ENCODE measurements around the gene WHAMM.

WHAMM gene

GRCh38 chr15:82823049-82823448 is 13.6 kb downstream of the WHAMM start:
- Histone ChIP-seq H3K79me1 (replicated peaks; ENCODE audit: low read length, poor library complexity, severe bottlenecking) (peaks cover 15% of the 10 kb centered on the region), H3K4me1 (ENCODE audit: control insufficient read depth, insufficient read depth, low read depth, low read length) (peaks cover 3% of the 10 kb centered on the region), H2AK5ac (ENCODE audit: low read length, severe bottlenecking) (no peak overlapping the region), H3K4me2 (ENCODE audit: low read length, poor library complexity, severe bottlenecking) (no peak overlapping the region), H3K9ac (ENCODE audit: low read length) (no peak overlapping the region), H3K4me3 (ENCODE audit: insufficient read depth in 1 of 2, low read depth in 1 of 2, low read length in 2 of 2) (no peak overlapping the region), H4K8ac (ENCODE audit: low read length) (no peak overlapping the region), H2BK15ac (ENCODE audit: low read depth, poor library complexity, severe bottlenecking) (no peak overlapping the region), H2AFZ (ENCODE audit: low read depth, low read length) (no peak overlapping the region), H3K27me3 (ENCODE audit: control insufficient read depth in 1 of 2, insufficient read depth in 1 of 2, low read length in 2 of 2) (no peaks in the 10 kb centered on the region), H3K14ac (ENCODE audit: low read length in 2 of 2) (no peak overlapping the region), H3K18ac (ENCODE audit: low read depth in 1 of 2, low read length in 2 of 2) (no peak overlapping the region), H3K4ac (ENCODE audit: low read depth in 1 of 2, low read length in 2 of 2) (no peak overlapping the region), H3K23ac (ENCODE audit: low read length in 2 of 2) (no peak overlapping the region), H2BK12ac (ENCODE audit: low read length in 2 of 2) (no peak overlapping the region), H2BK120ac (ENCODE audit: low read depth, low read length) (no peak overlapping the region), H3K9me3 (ENCODE audit: control insufficient read depth, low read length) (no peaks in the 10 kb centered on the region), H4K91ac (ENCODE audit: low read length) (no peak overlapping the region), H3K27ac (ENCODE audit: low read length, poor library complexity, severe bottlenecking) (no peak overlapping the region), H2BK5ac (ENCODE audit: low read depth, low read length, poor library complexity, severe bottlenecking) (no peak overlapping the region), H3K36me3 (ENCODE audit: control insufficient read depth in 1 of 2, insufficient read depth in 2 of 2, low read depth in 1 of 2, low read length in 2 of 2) (peaks cover 29 to 79% of the 10 kb centered on the region in 2 experiments)
- WGBS: 98% methylated on average over 2 of the region's 5 CpGs
- DNase-seq: no peak

GRCh38 chr15:82828075-82828474 is 18.6 kb downstream of the WHAMM start:
- no peak overlapping the region for H3K4me2 ChIP-seq (ENCODE audit: low read length, poor library complexity, severe bottlenecking)
- no peak overlapping the region for H4K8ac ChIP-seq (ENCODE audit: low read length)
- H2BK120ac ChIP-seq (ENCODE audit: low read depth, low read length): no peak overlapping the region
- DNase-seq: no peak
- peak overlapping the region; percentile 7 for H3K27ac ChIP-seq (ENCODE audit: low read length, poor library complexity, severe bottlenecking)
- no peak overlapping the region for H2AFZ ChIP-seq (ENCODE audit: low read depth, low read length)
- no peak overlapping the region for H3K18ac ChIP-seq (ENCODE audit: low read depth in 1 of 2, low read length in 2 of 2)
- no peak overlapping the region for H2AK5ac ChIP-seq (ENCODE audit: low read length, severe bottlenecking)
- no peak overlapping the region for H3K9ac ChIP-seq (ENCODE audit: low read length)
- H3K4me3 ChIP-seq (ENCODE audit: insufficient read depth in 1 of 2, low read depth in 1 of 2, low read length in 2 of 2): no peak overlapping the region
- no peak overlapping the region for H3K14ac ChIP-seq (ENCODE audit: low read length in 2 of 2)
- peaks cover 21% of the 10 kb centered on the region for H3K79me1 ChIP-seq (replicated peaks; ENCODE audit: low read length, poor library complexity, severe bottlenecking)
- peaks cover 10% of the 10 kb centered on the region for H3K4me1 ChIP-seq (ENCODE audit: control insufficient read depth, insufficient read depth, low read depth, low read length)
- H3K36me3 ChIP-seq (ENCODE audit: control insufficient read depth in 1 of 2, insufficient read depth in 2 of 2, low read depth in 1 of 2, low read length in 2 of 2): peaks cover 32 to 93% of the 10 kb centered on the region in 2 experiments
- H3K27me3 ChIP-seq (ENCODE audit: control insufficient read depth in 1 of 2, insufficient read depth in 1 of 2, low read length in 2 of 2): no peaks in the 10 kb centered on the region
- no peak overlapping the region for H2BK12ac ChIP-seq (ENCODE audit: low read length in 2 of 2)
- H2BK5ac ChIP-seq (ENCODE audit: low read depth, low read length, poor library complexity, severe bottlenecking): no peak overlapping the region
- no peak overlapping the region for H3K23ac ChIP-seq (ENCODE audit: low read length in 2 of 2)
- H3K9me3 ChIP-seq (ENCODE audit: control insufficient read depth, low read length): no peaks in the 10 kb centered on the region
- no peak overlapping the region for H3K4ac ChIP-seq (ENCODE audit: low read depth in 1 of 2, low read length in 2 of 2)
- 100% methylated on average over 1 of the region's 1 CpG for WGBS
- no peak overlapping the region for H2BK15ac ChIP-seq (ENCODE audit: low read depth, poor library complexity, severe bottlenecking)
- no peak overlapping the region for H4K91ac ChIP-seq (ENCODE audit: low read length)

GRCh38 chr15:82829234-82829633 is 19.8 kb downstream of the WHAMM start:
- Histone ChIP-seq H3K4me1 (ENCODE audit: control insufficient read depth, insufficient read depth, low read depth, low read length) (peaks cover 16% of the 10 kb centered on the region), H3K27me3 (ENCODE audit: control insufficient read depth in 1 of 2, insufficient read depth in 1 of 2, low read length in 2 of 2) (no peaks in the 10 kb centered on the region), H3K4me2 (ENCODE audit: low read length, poor library complexity, severe bottlenecking) (no peak overlapping the region), H3K18ac (ENCODE audit: low read depth in 1 of 2, low read length in 2 of 2) (no peak overlapping the region), H2BK5ac (ENCODE audit: low read depth, low read length, poor library complexity, severe bottlenecking) (no peak overlapping the region), H2AFZ (ENCODE audit: low read depth, low read length) (no peak overlapping the region), H2BK120ac (ENCODE audit: low read depth, low read length) (no peak overlapping the region), H3K9ac (ENCODE audit: low read length) (no peak overlapping the region), H3K36me3 (ENCODE audit: control insufficient read depth in 1 of 2, insufficient read depth in 2 of 2, low read depth in 1 of 2, low read length in 2 of 2) (peaks cover 37 to 91% of the 10 kb centered on the region in 2 experiments), H3K27ac (ENCODE audit: low read length, poor library complexity, severe bottlenecking) (no peak overlapping the region), H3K9me3 (ENCODE audit: control insufficient read depth, low read length) (no peaks in the 10 kb centered on the region), H3K79me1 (replicated peaks; ENCODE audit: low read length, poor library complexity, severe bottlenecking) (peaks cover 18% of the 10 kb centered on the region), H3K23ac (ENCODE audit: low read length in 2 of 2) (no peak overlapping the region), H3K14ac (ENCODE audit: low read length in 2 of 2) (no peak overlapping the region), H2AK5ac (ENCODE audit: low read length, severe bottlenecking) (no peak overlapping the region), H4K8ac (ENCODE audit: low read length) (no peak overlapping the region), H2BK12ac (ENCODE audit: low read length in 2 of 2) (no peak overlapping the region), H3K4me3 (ENCODE audit: insufficient read depth in 1 of 2, low read depth in 1 of 2, low read length in 2 of 2) (no peak overlapping the region), H3K4ac (ENCODE audit: low read depth in 1 of 2, low read length in 2 of 2) (no peak overlapping the region), H2BK15ac (ENCODE audit: low read depth, poor library complexity, severe bottlenecking) (no peak overlapping the region), H4K91ac (ENCODE audit: low read length) (no peak overlapping the region)
- 96% methylated on average over 4 of the region's 4 CpGs for WGBS
- DNase-seq: no peak

- 97% methylated on average over 18 of the region's 18 CpGs for WGBS
- Histone ChIP-seq H3K27ac (ENCODE audit: low read length, poor library complexity, severe bottlenecking) (no peak overlapping the region), H2BK12ac (ENCODE audit: low read length in 2 of 2) (no peak overlapping the region), H2BK15ac (ENCODE audit: low read depth, poor library complexity, severe bottlenecking) (no peak overlapping the region), H2AK5ac (ENCODE audit: low read length, severe bottlenecking) (no peak overlapping the region), H3K14ac (ENCODE audit: low read length in 2 of 2) (no peak overlapping the region), H3K18ac (ENCODE audit: low read depth in 1 of 2, low read length in 2 of 2) (no peak overlapping the region), H3K4me1 (ENCODE audit: control insufficient read depth, insufficient read depth, low read depth, low read length) (peaks cover 17% of the 10 kb centered on the region), H2BK5ac (ENCODE audit: low read depth, low read length, poor library complexity, severe bottlenecking) (no peak overlapping the region), H3K9ac (ENCODE audit: low read length) (no peak overlapping the region), H3K36me3 (ENCODE audit: control insufficient read depth in 1 of 2, insufficient read depth in 2 of 2, low read depth in 1 of 2, low read length in 2 of 2) (peaks cover 37 to 93% of the 10 kb centered on the region in 2 experiments), H3K23ac (ENCODE audit: low read length in 2 of 2) (no peak overlapping the region), H3K79me1 (replicated peaks; ENCODE audit: low read length, poor library complexity, severe bottlenecking) (peaks cover 19% of the 10 kb centered on the region), H3K4me3 (ENCODE audit: insufficient read depth in 1 of 2, low read depth in 1 of 2, low read length in 2 of 2) (no peak overlapping the region), H3K27me3 (ENCODE audit: control insufficient read depth in 1 of 2, insufficient read depth in 1 of 2, low read length in 2 of 2) (no peaks in the 10 kb centered on the region), H4K91ac (ENCODE audit: low read length) (no peak overlapping the region), H4K8ac (ENCODE audit: low read length) (no peak overlapping the region), H3K4ac (ENCODE audit: low read depth in 1 of 2, low read length in 2 of 2) (no peak overlapping the region), H3K4me2 (ENCODE audit: low read length, poor library complexity, severe bottlenecking) (no peak overlapping the region), H2BK120ac (ENCODE audit: low read depth, low read length) (no peak overlapping the region), H3K9me3 (ENCODE audit: control insufficient read depth, low read length) (no peaks in the 10 kb centered on the region), H2AFZ (ENCODE audit: low read depth, low read length) (no peak overlapping the region)
- DNase-seq: no peak
Observed at GRCh38 chr15:82830427-82831173, 21.2 kb downstream of the WHAMM start.

Data from mesenchymal stem cell (in vitro differentiated cells and primary cell).